Nephron progenitor cell (in vitro differentiated cells): ENCODE measurements around the gene MYL10.

Source experiments
- DNase-seq: peaks from one replicate; pipeline ENCODE4 v3.0.0; 2021
- H3K27ac Mint-ChIP-seq: 2 replicates; pipeline ENCODE4 v1.8.0; 2021; ENCODE audit warnings: mild to moderate bottlenecking, moderate library complexity, mixed read lengths
- H3K27me3 Mint-ChIP-seq: 2 replicates; pipeline ENCODE4 v1.8.0; 2021; ENCODE audit warnings: mild to moderate bottlenecking, low read depth, mixed read lengths; ENCODE audit not compliant: poor library complexity
- H3K36me3 Mint-ChIP-seq: 2 replicates; pipeline ENCODE4 v1.8.0; 2021; ENCODE audit warnings: low read depth, mixed read lengths
- H3K4me1 Mint-ChIP-seq: 2 replicates; pipeline ENCODE4 v1.8.0; 2021; ENCODE audit warnings: mixed read lengths
- H3K4me3 Mint-ChIP-seq: 2 replicates; pipeline ENCODE4 v1.8.0; 2021; ENCODE audit warnings: mild to moderate bottlenecking, moderate library complexity, mixed read lengths
- H3K9me3 Mint-ChIP-seq: 2 replicates; pipeline ENCODE4 v1.8.0; 2021; ENCODE audit warnings: mild to moderate bottlenecking, moderate library complexity, mixed read lengths
- TF ChIP-seq, protein P1 (sequence below): fragments of 200-600 bp; sonication (generic); IDR thresholded peaks from 2 replicates; pipeline ENCODE4 v1.5.0; 2021; ENCODE audit warnings: antibody characterized with exemption

The MYL10 gene

DNA sequence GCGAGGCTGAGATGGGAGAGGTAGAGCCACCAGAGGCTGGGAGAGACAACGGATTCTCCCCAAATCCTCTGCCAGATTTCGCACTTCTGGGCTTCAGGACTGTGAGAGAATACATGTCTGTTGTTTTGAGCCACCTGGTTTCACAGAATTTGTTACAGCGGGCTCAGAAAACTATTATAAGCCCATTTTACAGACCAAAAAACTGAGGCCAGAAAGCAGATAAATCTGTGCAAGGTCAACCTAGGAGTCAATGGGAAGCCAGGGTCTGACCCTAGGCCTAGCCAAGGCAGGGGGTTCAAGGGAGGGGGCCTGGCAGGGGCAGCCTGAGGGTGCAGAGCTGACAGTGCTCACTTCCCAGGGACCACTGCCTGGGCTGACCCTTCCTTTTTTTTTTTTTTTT lies 8.7 kb downstream of the MYL10 start:
- DNase-seq: no peak

DNA sequence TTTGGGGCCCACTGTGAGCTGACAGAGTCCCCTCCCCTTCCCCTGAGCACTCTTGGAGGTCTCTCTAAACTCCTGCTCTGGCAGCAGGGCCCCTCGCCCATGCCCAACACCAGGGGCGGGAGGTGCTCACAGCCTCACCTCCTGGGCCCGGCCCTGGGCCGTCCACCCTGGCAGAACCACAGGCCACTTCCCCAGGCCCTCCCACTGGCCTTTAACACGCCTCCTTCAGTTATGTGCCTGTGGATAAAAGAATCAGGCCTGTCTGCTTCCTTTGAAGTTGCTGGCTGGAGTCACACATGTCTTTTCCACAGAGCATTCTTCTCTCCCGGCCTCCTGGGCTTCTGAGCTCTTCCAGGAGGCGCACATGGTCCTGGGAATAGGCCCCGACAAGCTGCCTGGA lies 10.2 kb downstream of the MYL10 start:
- Mint-ChIP-seq H3K4me3 (no peak overlapping the region), H3K4me1 (peaks cover 31% of the 10 kb centered on the region), H3K27me3 (peaks cover 17% of the 10 kb centered on the region), H3K27ac (no peak overlapping the region), H3K9me3 (no peaks in the 10 kb centered on the region), H3K36me3 (no peaks in the 10 kb centered on the region)
- TF ChIP-seq, protein P1, sequence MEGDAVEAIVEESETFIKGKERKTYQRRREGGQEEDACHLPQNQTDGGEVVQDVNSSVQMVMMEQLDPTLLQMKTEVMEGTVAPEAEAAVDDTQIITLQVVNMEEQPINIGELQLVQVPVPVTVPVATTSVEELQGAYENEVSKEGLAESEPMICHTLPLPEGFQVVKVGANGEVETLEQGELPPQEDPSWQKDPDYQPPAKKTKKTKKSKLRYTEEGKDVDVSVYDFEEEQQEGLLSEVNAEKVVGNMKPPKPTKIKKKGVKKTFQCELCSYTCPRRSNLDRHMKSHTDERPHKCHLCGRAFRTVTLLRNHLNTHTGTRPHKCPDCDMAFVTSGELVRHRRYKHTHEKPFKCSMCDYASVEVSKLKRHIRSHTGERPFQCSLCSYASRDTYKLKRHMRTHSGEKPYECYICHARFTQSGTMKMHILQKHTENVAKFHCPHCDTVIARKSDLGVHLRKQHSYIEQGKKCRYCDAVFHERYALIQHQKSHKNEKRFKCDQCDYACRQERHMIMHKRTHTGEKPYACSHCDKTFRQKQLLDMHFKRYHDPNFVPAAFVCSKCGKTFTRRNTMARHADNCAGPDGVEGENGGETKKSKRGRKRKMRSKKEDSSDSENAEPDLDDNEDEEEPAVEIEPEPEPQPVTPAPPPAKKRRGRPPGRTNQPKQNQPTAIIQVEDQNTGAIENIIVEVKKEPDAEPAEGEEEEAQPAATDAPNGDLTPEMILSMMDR: no peak
- no peak for DNase-seq

More for the DNA sequence above, 8.7 kb downstream of the MYL10 start:
- Mint-ChIP-seq H3K27ac (no peak overlapping the region), H3K4me3 (no peak overlapping the region), H3K9me3 (no peaks in the 10 kb centered on the region), H3K27me3 (peaks cover 22% of the 10 kb centered on the region), H3K4me1 (peaks cover 30% of the 10 kb centered on the region), H3K36me3 (no peaks in the 10 kb centered on the region)
- TF ChIP-seq, protein P1: no peak

DNA sequence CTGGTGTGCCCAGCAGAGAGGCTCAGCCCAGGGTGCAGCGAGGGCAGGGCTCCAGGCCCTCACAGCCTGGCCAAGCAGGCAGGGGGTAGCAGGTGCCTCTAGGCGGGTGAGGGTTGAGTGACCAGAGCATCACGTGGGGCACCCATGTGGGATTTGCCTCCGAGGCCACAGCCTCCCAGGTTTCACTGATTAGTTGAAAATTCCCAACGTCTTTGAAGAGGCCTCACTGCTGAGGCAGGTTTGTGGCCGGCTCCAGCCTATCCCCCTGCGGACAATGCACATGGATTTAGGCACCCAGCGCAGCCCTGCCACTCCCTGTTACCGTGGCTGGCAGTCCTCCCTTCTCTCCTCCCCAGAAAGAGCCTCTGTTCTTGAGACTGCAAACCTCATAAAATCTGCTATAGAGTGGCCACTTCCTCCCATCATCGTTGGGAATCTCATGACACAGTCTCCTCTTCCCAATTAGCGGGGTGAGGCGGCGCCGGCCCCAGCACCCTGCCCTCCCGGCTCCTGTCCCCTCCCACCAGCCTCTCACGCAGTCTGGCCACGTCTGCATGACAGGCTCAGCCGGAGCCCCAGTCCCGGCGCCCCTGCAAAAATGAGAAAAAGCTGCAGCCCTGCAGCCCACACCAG lies 10.8 kb downstream of the MYL10 start:
- H3K27ac Mint-ChIP-seq: no peak overlapping the region
- peaks cover 17% of the 10 kb centered on the region for H3K27me3 Mint-ChIP-seq
- no peaks in the 10 kb centered on the region for H3K9me3 Mint-ChIP-seq
- H3K4me3 Mint-ChIP-seq: no peak overlapping the region
- peaks cover 37% of the 10 kb centered on the region for H3K4me1 Mint-ChIP-seq
- no peak for DNase-seq
- no peaks in the 10 kb centered on the region for H3K36me3 Mint-ChIP-seq
- TF ChIP-seq, protein P1: no peak

DNA sequence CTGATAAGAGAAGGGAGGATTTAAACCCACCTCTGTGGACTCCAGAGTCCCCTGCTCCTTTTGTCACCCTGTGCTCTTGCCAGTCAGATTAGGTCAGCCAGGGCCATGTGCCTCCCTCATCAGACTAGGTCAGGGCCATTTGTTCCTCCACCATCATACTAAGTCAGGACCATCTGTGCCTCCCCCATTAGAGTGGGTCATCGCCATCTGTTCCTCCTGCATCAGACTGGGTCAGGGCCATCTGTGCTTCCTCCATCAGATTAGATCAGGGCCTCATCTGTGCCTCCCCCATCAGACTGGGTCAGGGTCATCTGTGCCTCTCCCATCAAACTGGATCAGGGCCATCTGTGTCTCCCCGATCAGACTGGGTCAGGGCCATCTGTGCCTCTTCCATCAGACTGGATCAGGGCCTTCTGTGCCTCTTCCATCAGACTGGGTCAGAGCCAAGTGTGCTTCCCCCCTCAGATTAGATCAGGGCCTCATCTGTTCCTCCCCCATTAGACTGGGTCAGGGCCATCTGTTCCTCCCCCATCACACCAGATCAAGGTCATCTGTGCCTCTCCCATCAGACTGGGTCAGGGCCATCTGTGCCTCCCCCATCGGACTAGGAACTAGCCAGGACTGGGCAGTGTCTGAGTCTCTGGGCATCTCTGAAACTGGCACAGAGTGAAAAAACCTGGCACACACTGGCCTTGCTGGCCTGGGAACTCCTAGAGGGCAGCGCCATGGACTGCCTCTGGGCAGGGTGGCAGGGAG lies 11.5 kb downstream of the MYL10 start:
- H3K36me3 Mint-ChIP-seq: no peaks in the 10 kb centered on the region
- no peak for DNase-seq
- peak overlapping the region; percentile 36 for H3K27ac Mint-ChIP-seq
- no peaks in the 10 kb centered on the region for H3K9me3 Mint-ChIP-seq
- H3K27me3 Mint-ChIP-seq: peaks cover 17% of the 10 kb centered on the region
- TF ChIP-seq, protein P1: no peak
- H3K4me1 Mint-ChIP-seq: peaks cover 44% of the 10 kb centered on the region
- H3K4me3 Mint-ChIP-seq: no peak overlapping the region

DNA sequence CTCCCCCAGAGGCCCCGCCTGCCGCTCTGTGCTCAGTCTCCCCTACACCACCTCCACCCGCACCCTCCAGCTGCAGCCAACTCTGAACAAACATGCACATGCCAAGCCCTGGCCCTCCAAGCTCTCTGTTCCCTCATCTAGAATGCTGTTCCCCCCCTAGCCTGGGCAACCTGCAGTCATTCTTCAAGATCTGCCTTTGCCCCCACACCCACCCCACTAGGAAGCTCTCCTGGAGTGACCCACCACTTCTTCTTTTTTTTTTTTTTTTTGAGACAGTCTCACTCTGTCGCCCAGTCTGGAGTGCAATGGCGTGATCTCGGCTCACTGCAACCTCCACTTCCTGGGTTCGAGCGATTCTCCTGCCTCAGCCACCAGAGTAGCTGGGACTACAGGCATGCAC lies 13.7 kb downstream of the MYL10 start:
- no peaks in the 10 kb centered on the region for H3K36me3 Mint-ChIP-seq
- DNase-seq: no peak
- H3K27ac Mint-ChIP-seq: no peak overlapping the region

More for the DNA sequence above, 13.7 kb downstream of the MYL10 start:
- no peak overlapping the region for H3K4me3 Mint-ChIP-seq
- TF ChIP-seq, protein P1: no peak
- H3K27me3 Mint-ChIP-seq: peaks cover 17% of the 10 kb centered on the region
- H3K4me1 Mint-ChIP-seq: peaks cover 40% of the 10 kb centered on the region
- H3K9me3 Mint-ChIP-seq: no peaks in the 10 kb centered on the region
